ENCODE data around the gene ZNF385C.

- TF ChIP-seq POLR2A (IDR thresholded peaks at IDR 0.05) (no peak), CTCF (IDR thresholded peaks at IDR 0.05) (no peak)
Observed at GRCh38 chr17:42038221-42038973, 59.9 kb downstream of the ZNF385C start.

All from prostate gland (tissue), 2 donors.